ENCODE results near the gene STARD13.

The STARD13 gene

GRCh38 chr13:33134213-33134612 lies 151.3 kb downstream of the STARD13 start:
- no peak for TF ChIP-seq CTCF (IDR thresholded peaks at IDR 0.05; ENCODE audit: unreplicated experiment in 3 of 3)
- peaks cover 55% of the 10 kb centered on the region for H3K4me1 Mint-ChIP-seq
- peaks cover 42% of the 10 kb centered on the region for H3K36me3 Mint-ChIP-seq (ENCODE audit: low read depth)
- H3K4me3 Mint-ChIP-seq = no peak overlapping the region
- H3K27me3 Mint-ChIP-seq (ENCODE audit: low read depth) = no peaks in the 10 kb centered on the region
- peak overlapping the region in 1 of 3 experiments; percentile 15 for H3K27ac Mint-ChIP-seq
- H3K9me3 Mint-ChIP-seq = peaks cover 2% of the 10 kb centered on the region

- H3K27me3 Mint-ChIP-seq (ENCODE audit: low read depth) = peaks cover under 1% of the 10 kb centered on the region
- H3K4me3 Mint-ChIP-seq = no peak overlapping the region
- H3K27ac Mint-ChIP-seq = peak overlapping the region in 2 of 3 experiments; percentile 41 to 87
- H3K36me3 Mint-ChIP-seq (ENCODE audit: low read depth) = peaks cover 49% of the 10 kb centered on the region
- peaks cover 49% of the 10 kb centered on the region for H3K4me1 Mint-ChIP-seq
- peaks cover 2% of the 10 kb centered on the region for H3K9me3 Mint-ChIP-seq
- TF ChIP-seq CTCF (IDR thresholded peaks at IDR 0.05; ENCODE audit: unreplicated experiment in 3 of 3) = no peak
Measured at GRCh38 chr13:33132644-33133440, 152.7 kb downstream of the STARD13 start.

GRCh38 chr13:33129886-33130285 lies 155.7 kb downstream of the STARD13 start:
- H3K27me3 Mint-ChIP-seq (ENCODE audit: low read depth) = peaks cover 3% of the 10 kb centered on the region
- no peak for TF ChIP-seq CTCF (IDR thresholded peaks at IDR 0.05; ENCODE audit: unreplicated experiment in 3 of 3)
- H3K4me3 Mint-ChIP-seq = no peak overlapping the region
- peaks cover 68% of the 10 kb centered on the region for H3K4me1 Mint-ChIP-seq
- H3K9me3 Mint-ChIP-seq = no peaks in the 10 kb centered on the region
- H3K36me3 Mint-ChIP-seq (ENCODE audit: low read depth) = peaks cover 41% of the 10 kb centered on the region
- H3K27ac Mint-ChIP-seq = peak overlapping the region; percentile 20 to 85 (median 69)

- H3K36me3 Mint-ChIP-seq (ENCODE audit: low read depth) = peaks cover 37% of the 10 kb centered on the region
- H3K4me1 Mint-ChIP-seq = peaks cover 64% of the 10 kb centered on the region
- peaks cover 3% of the 10 kb centered on the region for H3K27me3 Mint-ChIP-seq (ENCODE audit: low read depth)
- H3K9me3 Mint-ChIP-seq = no peaks in the 10 kb centered on the region
- TF ChIP-seq CTCF (IDR thresholded peaks at IDR 0.05; ENCODE audit: unreplicated experiment in 3 of 3) = no peak
- H3K4me3 Mint-ChIP-seq = no peak overlapping the region
- no peak overlapping the region for H3K27ac Mint-ChIP-seq
Measured at GRCh38 chr13:33129094-33129832, 156.3 kb downstream of the STARD13 start.

GRCh38 chr13:33128134-33128533 lies 157.4 kb downstream of the STARD13 start:
- Mint-ChIP-seq H3K4me1 (peaks cover 75% of the 10 kb centered on the region), H3K27ac (peak overlapping the region; percentile 89 to 93 (median 90)), H3K36me3 (ENCODE audit: low read depth) (peaks cover 41% of the 10 kb centered on the region), H3K9me3 (no peaks in the 10 kb centered on the region), H3K4me3 (peak overlapping the region in 1 of 3 experiments; percentile 48), H3K27me3 (ENCODE audit: low read depth) (peaks cover 3% of the 10 kb centered on the region)
- TF ChIP-seq CTCF (IDR thresholded peaks at IDR 0.05; ENCODE audit: unreplicated experiment in 3 of 3) = no peak
